K562 (cell line): ENCODE data around the gene NME7. TPM values are rescaled to one million over a fixed set of nuclear protein-coding genes. Genes with fewer than 3 reads are reported as not detected.

Experiments used
- ATAC-seq: fragments of 200-7000 bp; cut with Tn5 transposase; 3 replicates; pipeline ENCODE4 v1.9.1; 2020; ENCODE audit warnings: moderate library complexity
- BruUV-seq: library from RNA; stranded (reverse); fragments of 400-500 nt; replicated peaks from 2 replicates; lab custom pipeline; 2021; lab: Mats Ljungman, UMichigan
- CTCF ChIA-PET: fragments of 300-600 bp; formaldehyde crosslinking; extraction: SDS; loops from one replicate; lab custom pipeline; 2021; ENCODE audit warnings: low intra/inter-chr PET ratio; lab: Yijun Ruan, JAX
- POLR2A ChIA-PET: fragments of 300-600, 350-650 bp; sonication (Branson Sonifier 250); formaldehyde crosslinking; extraction: SDS; loops from one replicate; lab custom pipeline; 2021; ENCODE audit warnings: antibody characterized with exemption, inconsistent platforms; lab: Yijun Ruan, JAX
- DNase-seq, 4 experiments: peaks; one replicate each; pipeline versions ENCODE4 v3.0.0 to v3.0.0-alpha.2; 2011 to 2018; ENCODE audit warnings: low spot score in 3 of 4, mixed read lengths in 3 of 4; ENCODE audit errors: extremely low read depth in 1 of 4
- FAIRE-seq: peaks from 2 replicates; lab custom pipeline; 2011; peaks lifted over from hg19 to GRCh38; lab: Jason Lieb, UNC
- H2AFZ ChIP-seq: 2 replicates; pipeline ENCODE4 v1.6.0; 2011; ENCODE audit warnings: low read depth, low read length, control low read depth, inconsistent platforms
- H3K27ac ChIP-seq: fragments of 200-600 bp; 3 replicates; pipeline ENCODE4 v1.8.0; 2011; ENCODE audit warnings: low read depth, mild to moderate bottlenecking, control low read depth, inconsistent platforms, low read length, moderate library complexity, mixed read lengths; ENCODE audit errors: extremely low read depth
- H3K27me3 ChIP-seq, 2 experiments: fragments of 300-600 bp in 1 of 2; 2 replicates in 1 of 2; 3 replicates in 1 of 2; pipeline versions ENCODE4 v1.6.0 to v1.8.0; 2011; ENCODE audit warnings: inconsistent platforms in 2 of 2, low read length in 2 of 2, mild to moderate bottlenecking in 1 of 2, mixed read lengths in 1 of 2, moderate library complexity in 1 of 2; ENCODE audit not compliant: control insufficient read depth in 2 of 2, insufficient read depth in 2 of 2
- H3K36me3 ChIP-seq: fragments of 300-600 bp; 3 replicates; pipeline ENCODE4 v1.8.0; 2011; ENCODE audit warnings: mild to moderate bottlenecking, low read length, inconsistent platforms; ENCODE audit not compliant: control insufficient read depth, insufficient read depth
- H3K4me1 ChIP-seq, 2 experiments: fragments of 200-600 bp in 1 of 2; replicated peaks in 1 of 2; 2 replicates in 1 of 2; 3 replicates in 1 of 2; pipeline versions ENCODE4 v1.5.1 to v1.8.0; 2011; ENCODE audit warnings: inconsistent platforms in 2 of 2, low read length in 2 of 2, mild to moderate bottlenecking in 1 of 2, mixed read lengths in 1 of 2, moderate library complexity in 1 of 2; ENCODE audit not compliant: control insufficient read depth in 2 of 2, insufficient read depth in 2 of 2
- H3K4me2 ChIP-seq: 2 replicates; pipeline ENCODE4 v1.6.1; 2011; ENCODE audit warnings: low read length, control low read depth, inconsistent platforms, mixed read lengths; ENCODE audit not compliant: insufficient read depth
- H3K4me3 ChIP-seq: fragments of 200-600 bp; sonication (generic), shearing (Covaris generic); 2 replicates; pipeline ENCODE4 v1.5.1; 2016; ENCODE audit warnings: control low read depth, inconsistent platforms
- H3K79me2 ChIP-seq: fragments of 200-600 bp; 3 replicates; pipeline ENCODE4 v1.8.0; 2011; ENCODE audit warnings: low read length, inconsistent platforms; ENCODE audit not compliant: control insufficient read depth, insufficient read depth
- H3K9ac ChIP-seq, 2 experiments: 2 replicates each; pipeline versions ENCODE4 v1.6.0 to v1.6.1; 2011; ENCODE audit warnings: low read depth in 2 of 2, low read length in 2 of 2, control low read depth in 1 of 2, inconsistent platforms in 1 of 2, mild to moderate bottlenecking in 1 of 2, mixed read lengths in 1 of 2; ENCODE audit not compliant: insufficient read depth in 1 of 2
- H3K9me1 ChIP-seq: one replicate; pipeline ENCODE4 v1.6.0; 2011; ENCODE audit warnings: inconsistent platforms, mild to moderate bottlenecking, low read length, moderate library complexity; ENCODE audit not compliant: control insufficient read depth, insufficient read depth
- H3K9me3 ChIP-seq: replicated peaks from 2 replicates; pipeline ENCODE4 v1.5.1; 2011; ENCODE audit warnings: low read depth, low read length, inconsistent platforms; ENCODE audit not compliant: control insufficient read depth, insufficient read depth
- H4K20me1 ChIP-seq: replicated peaks from 2 replicates; pipeline ENCODE4 v1.6.1; 2011; ENCODE audit warnings: low read length, inconsistent platforms, mixed read lengths; ENCODE audit not compliant: control insufficient read depth, insufficient read depth
- PHF20 ChIP-seq: fragments of 450-650 bp; IDR thresholded peaks from 2 replicates; pipeline ENCODE4 v1.6.1; 2018; ENCODE audit not compliant: partially characterized antibody
- RBM22 ChIP-seq: fragments of 200-400 bp; formaldehyde crosslinking; IDR thresholded peaks from 2 replicates; pipeline ENCODE4 v1.6.1; 2018; ENCODE audit warnings: low read length, low read depth; ENCODE audit not compliant: poor library complexity, severe bottlenecking
- SRSF3 ChIP-seq: fragments of 200-400 bp; formaldehyde crosslinking; IDR thresholded peaks from 2 replicates; pipeline ENCODE4 v1.6.1; 2016; ENCODE audit warnings: mild to moderate bottlenecking, low read length, moderate library complexity; ENCODE audit not compliant: insufficient read depth
- TAF9B ChIP-seq: fragments of 450-650 bp; IDR thresholded peaks from 2 replicates; pipeline ENCODE4 v1.6.1; 2018; ENCODE audit warnings: mild to moderate bottlenecking; ENCODE audit not compliant: partially characterized antibody
- ZFPM2 ChIP-seq: fragments of 250-450 bp; sonication (Bioruptor Pico); IDR thresholded peaks from 2 replicates; pipeline ENCODE4 v1.5.1; 2022; ENCODE audit warnings: mild to moderate bottlenecking
- ZNF592 ChIP-seq: fragments of 450-650 bp; IDR thresholded peaks from 2 replicates; pipeline ENCODE4 v1.6.1; 2017; ENCODE audit warnings: antibody characterized with exemption, mild to moderate bottlenecking
- WGBS: fragments of 100-300 bp; shearing (Covaris generic); methylation state at CpG from one replicate; pipeline ENCODE4 v1.1.6; 2016; ENCODE audit warnings: low coverage, mixed read lengths; ENCODE audit not compliant: insufficient coverage; ENCODE audit errors: missing lambda C conversion rate; 5-methylcytosine and 5-hydroxymethylcytosine counted together
- in situ Hi-C: fragments of 300-500 bp; cut with MboI; formaldehyde crosslinking; loops from 4 replicates; pipeline ENCODE4 v1.15.0; 2018; ENCODE audit warnings: inconsistent platforms, mixed read lengths
- intact Hi-C: fragments of 100-400 bp; cut with micrococcal nuclease; formaldehyde crosslinking; loops from 2 replicates; pipeline ENCODE4 v1.14.2; 2022
- polyA plus RNA-seq, 8 experiments: library from polyadenylated mRNA; depleted of rRNA in 4 of 8; stranded (reverse) in 5 of 8; unstranded in 3 of 8; fragments of >200 nt; fragmentation: Nextera tagmentation in 2 of 8; fragmentation: Illumina TruSeq in 1 of 8; extraction: Ambion mirVana in 2 of 8; extraction: Trizol in 1 of 8; gene quantifications; 2 replicates each; pipeline versions ENCODE4 v1.2.1 to v1.2.3, GENCODE V29; 2011 to 2014; ENCODE audit warnings: inconsistent platforms in 1 of 8, missing spikeins in 1 of 8
- total RNA-seq, 7 experiments: library from RNA; depleted of rRNA in 6 of 7; stranded (reverse); fragments of >200 nt in 6 of 7; fragmentation: Illumina TruSeq in 2 of 7; extraction: Trizol in 2 of 7; gene quantifications; 2 replicates each; pipeline versions ENCODE4 v1.2.1 to v1.2.3, GENCODE V29; 2011 to 2021; ENCODE audit warnings: low replicate concordance in 1 of 7

NME7 gene
- total and polyA plus RNA-seq, 9 of the 15 experiments (the other 6 are each of a cell fraction or from before 2014, with no cell fraction given) = 7.9 to 43.2 (median 23.9) TPM

- no peak for TF ChIP-seq ZFPM2 (CRISPR knock-in tag)
- no peak for TF ChIP-seq PHF20
These were observed 72.2 kb downstream of the NME7 start (continued) for GRCh38 chr1:169295425-169295824.

- Histone ChIP-seq H3K4me2 (no peak overlapping the region), H3K4me1 (no peaks in the 10 kb centered on the region; a peak in 1 of 5 replicates), H2AFZ (no peak overlapping the region), H3K9me3 (no peaks in the 10 kb centered on the region), H3K27me3 (no peaks in the 10 kb centered on the region), H4K20me1 (no peaks in the 10 kb centered on the region), H3K27ac (no peak overlapping the region), H3K9ac (no peak overlapping the region), H3K9me1 (no peaks in the 10 kb centered on the region), H3K79me2 (no peaks in the 10 kb centered on the region), H3K36me3 (no peaks in the 10 kb centered on the region), H3K4me3 (no peak overlapping the region)
- POLR2A ChIA-PET = interaction anchor here (1.0 to 1.4 kb wide), 2 partner anchors 9 to 111 kb away, joined by 3 read pairs; no protein-coding TSS in a partner anchor
- 15% methylated on average over 1 of the region's 1 CpG for WGBS
- CTCF ChIA-PET = no interaction called here
- no peak for TF ChIP-seq RBM22
- no peak for TF ChIP-seq ZNF592
- TF ChIP-seq TAF9B = no peak
- no peak for TF ChIP-seq SRSF3
- FAIRE-seq = no peak
- no TSS peak for BruUV-seq
- intact Hi-C loops = no loop called here
- in situ Hi-C loops = no loop called here
- DNase-seq = no peak
- no peak for ATAC-seq
These were observed 78.6 kb downstream of the NME7 start for GRCh38 chr1:169289016-169289415.
